GM12873 (cell line): ENCODE data around the gene RPS26.

ENCODE experiments used
- CTCF ChIP-seq: IDR thresholded peaks from 2 replicates; pipeline ENCODE4 v1.5.1; 2012; ENCODE audit warnings: low read depth, mild to moderate bottlenecking, moderate library complexity, low read length, control low read depth; ENCODE audit not compliant: insufficient read depth; ENCODE audit errors: missing control alignments

Gene RPS26

GRCh38 chr12:56078931-56079722 lies 37.4 kb downstream of the RPS26 start:
- TF ChIP-seq CTCF = peak; percentile 63

- TF ChIP-seq CTCF = peak; percentile 8
Observed at GRCh38 chr12:56079723-56080555, 38.2 kb downstream of the RPS26 start, which contains the start of gene ERBB3. ERBB3 (plus strand) TSS chr12:56080165; CDS start chr12:56080301, 136 bp downstream.

- TF ChIP-seq CTCF = no peak
Observed at GRCh38 chr12:56080556-56081138, 38.9 kb downstream of the RPS26 start.

- TF ChIP-seq CTCF = no peak
Observed at GRCh38 chr12:56081393-56082347, 40.0 kb downstream of the RPS26 start.

- no peak for TF ChIP-seq CTCF
Observed at GRCh38 chr12:56082382-56082781, 40.7 kb downstream of the RPS26 start.

- no peak for TF ChIP-seq CTCF
Observed at GRCh38 chr12:56082967-56083366, 41.2 kb downstream of the RPS26 start.
